Measurements from ENCODE around the gene LTBP1. TPM values are rescaled to one million over a fixed set of nuclear protein-coding genes. Genes with fewer than 3 reads are reported as not detected.

The LTBP1 gene
- polyA plus RNA-seq, 5 donors = 37.7 to 59.9 (median 52.7) TPM

DNA sequence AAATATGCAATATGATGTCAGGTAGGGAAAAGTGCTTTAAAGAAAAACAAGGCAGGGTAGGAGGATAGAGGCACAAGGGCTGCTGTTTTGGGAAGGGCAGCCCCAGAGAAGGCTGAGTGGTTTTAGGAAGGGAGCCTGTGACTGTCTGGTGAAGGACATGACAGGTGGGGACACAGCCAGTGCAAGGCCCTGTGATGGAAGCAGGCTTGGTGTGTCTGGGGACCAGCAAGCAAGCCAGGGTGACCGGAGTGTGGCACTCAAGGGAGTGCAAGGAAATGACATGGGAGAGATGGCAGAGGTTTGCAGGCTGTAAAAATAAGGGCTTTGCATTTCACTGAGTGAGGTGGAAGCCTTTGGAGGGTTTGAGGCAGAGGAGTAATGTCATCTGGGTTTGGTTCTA, 62.0 kb downstream of the LTBP1 start:
- no peak for DNase-seq

GRCh38 chr2:33009249-33009648, 62.5 kb downstream of the LTBP1 start:
- no peak for DNase-seq

DNA sequence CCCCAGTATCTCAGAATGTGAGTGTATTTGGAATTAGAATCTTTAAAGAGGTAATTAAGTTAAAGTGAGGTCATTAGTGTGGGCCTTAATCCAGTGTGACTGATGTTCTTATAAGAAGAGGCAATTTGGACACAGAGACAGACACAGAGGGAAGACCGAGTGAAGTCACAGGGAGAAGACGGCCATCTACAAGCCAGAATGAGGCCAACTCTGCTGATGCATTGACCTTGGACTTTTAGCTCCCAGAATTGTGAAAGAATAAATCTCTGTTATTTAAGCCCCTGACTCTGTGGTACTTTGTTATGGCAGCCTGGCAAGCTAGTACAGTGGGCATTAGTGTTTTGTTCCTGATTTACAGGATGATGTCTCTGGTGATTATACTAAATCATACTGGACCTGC, 64.6 kb downstream of the LTBP1 start:
- DNase-seq = no peak

DNA sequence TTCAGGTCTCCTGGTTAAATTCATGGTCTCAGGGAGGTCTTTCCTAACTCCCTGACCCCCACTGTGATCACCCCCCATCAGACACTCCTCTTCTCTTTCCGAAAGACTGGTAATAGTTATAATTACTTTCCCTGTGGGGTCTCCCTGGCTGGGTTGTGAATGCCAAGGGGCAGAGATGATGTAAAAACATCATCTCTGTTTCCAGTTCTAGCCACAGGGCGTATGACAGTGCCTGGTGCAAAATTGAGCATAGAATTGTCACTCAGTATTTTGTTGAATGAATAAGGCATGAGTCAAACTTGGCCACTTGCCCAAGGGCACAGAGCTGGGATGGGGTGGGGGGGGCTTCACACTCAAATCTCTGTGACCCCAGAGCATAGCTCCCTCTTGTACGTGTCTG, 65.2 kb downstream of the LTBP1 start:
- DNase-seq = no peak

GRCh38 chr2:33013684-33014110, 66.9 kb downstream of the LTBP1 start:
- no peak for DNase-seq

DNA sequence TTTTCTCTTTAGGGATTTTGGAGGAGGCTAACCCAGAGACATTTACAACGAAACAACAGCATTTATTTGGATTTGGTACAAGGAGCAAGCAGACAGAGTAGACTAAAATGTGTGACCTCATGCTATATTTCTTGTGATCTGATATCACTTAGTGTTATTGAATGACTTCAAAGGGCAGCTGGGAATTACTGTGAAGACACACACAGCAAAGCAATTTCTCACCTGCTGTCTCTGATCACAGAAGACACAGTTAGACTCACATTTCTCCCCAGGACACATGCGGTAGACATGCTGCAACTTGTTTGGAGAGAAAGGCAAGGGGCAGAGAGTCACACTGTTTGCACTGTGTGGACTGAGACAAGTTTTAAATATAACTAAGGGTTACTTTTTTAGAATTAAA, 67.5 kb downstream of the LTBP1 start:
- no peak for DNase-seq

- no peak for DNase-seq
Measured at GRCh38 chr2:33015421-33016142, 68.8 kb downstream of the LTBP1 start.

DNA sequence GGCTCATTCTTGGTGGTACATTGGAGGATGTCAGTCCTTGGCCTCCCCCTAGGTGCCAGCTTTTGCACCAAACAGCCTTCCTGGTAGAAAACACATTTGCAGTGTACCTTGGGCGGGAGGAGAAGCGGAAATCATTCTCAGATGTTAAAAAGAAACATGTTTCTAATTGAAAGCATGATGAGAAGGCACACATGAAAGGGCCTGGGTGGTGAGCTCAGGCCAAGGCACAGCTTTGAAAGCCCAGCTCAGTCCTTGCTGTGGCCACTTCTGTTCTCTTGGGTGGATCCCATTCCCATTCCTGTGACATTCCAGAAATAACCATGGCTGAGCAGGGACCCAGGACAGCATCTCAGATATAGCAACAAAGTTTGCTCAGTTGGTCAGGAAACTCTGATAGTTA, 71.5 kb downstream of the LTBP1 start:
- no peak for DNase-seq

- DNase-seq = no peak
Measured at GRCh38 chr2:33019796-33020195, 73.0 kb downstream of the LTBP1 start.

GRCh38 chr2:33020883-33021282, 74.1 kb downstream of the LTBP1 start:
- DNase-seq = no peak

GRCh38 chr2:33021542-33022227, 74.9 kb downstream of the LTBP1 start:
- DNase-seq = no peak

- no peak for DNase-seq
Measured at GRCh38 chr2:33022395-33022985, 75.7 kb downstream of the LTBP1 start.

GRCh38 chr2:33022989-33023727, 76.4 kb downstream of the LTBP1 start:
- no peak for DNase-seq

GRCh38 chr2:33023728-33024500, 77.2 kb downstream of the LTBP1 start:
- DNase-seq = no peak

- DNase-seq = no peak
Measured at GRCh38 chr2:33024758-33025157, 78.0 kb downstream of the LTBP1 start.

- no peak for DNase-seq
Measured at GRCh38 chr2:33029459-33029858, 82.7 kb downstream of the LTBP1 start.

GRCh38 chr2:33029926-33030325, 83.2 kb downstream of the LTBP1 start:
- DNase-seq = no peak

GRCh38 chr2:33030326-33030725, 83.6 kb downstream of the LTBP1 start:
- no peak for DNase-seq

DNA sequence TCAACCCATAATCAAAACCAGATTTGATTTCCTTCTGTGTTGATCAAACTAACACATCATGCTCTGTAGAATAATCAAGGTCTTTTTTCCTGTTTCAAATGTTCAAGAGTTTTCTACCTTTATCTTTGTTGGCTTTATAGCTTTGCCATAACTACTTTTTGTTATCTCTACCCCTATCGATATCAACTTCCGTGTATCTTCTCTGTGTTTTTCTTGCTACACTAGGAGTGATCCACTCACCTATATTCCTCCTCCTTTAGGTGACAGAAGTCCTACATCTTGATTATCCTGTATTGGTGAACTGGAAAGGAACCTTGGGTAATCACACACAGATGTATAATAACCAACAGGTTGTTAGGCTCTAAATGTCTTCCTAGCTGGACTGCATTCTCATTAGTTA, 85.5 kb downstream of the LTBP1 start:
- DNase-seq = no peak

GRCh38 chr2:33033606-33034081, 86.9 kb downstream of the LTBP1 start:
- peak; percentile 28 to 29 for DNase-seq

GRCh38 chr2:33034784-33035183, 88.0 kb downstream of the LTBP1 start:
- DNase-seq = no peak

DNA sequence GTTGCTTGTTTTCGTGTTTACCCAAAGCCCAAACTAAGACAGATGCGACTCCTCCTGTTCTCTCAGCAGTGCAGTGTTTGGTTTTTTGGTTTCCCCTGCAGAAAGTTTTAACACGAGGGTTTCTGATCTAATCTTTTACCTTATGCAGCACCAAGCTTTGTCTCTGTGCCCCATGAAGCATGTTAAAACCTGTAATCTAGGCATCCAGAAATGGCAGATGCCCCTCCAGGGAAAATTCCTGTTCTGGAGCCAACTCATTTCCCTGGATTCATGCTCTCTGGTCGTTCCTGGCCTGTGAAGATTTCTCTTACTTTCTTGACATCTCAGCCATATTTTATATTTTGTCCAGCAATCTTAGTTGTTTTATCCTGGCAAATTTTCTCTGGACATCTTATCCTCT, 91.5 kb downstream of the LTBP1 start:
- no peak for DNase-seq

Data from right lung (tissue), 5 donors.